PC-9 (cell line): ENCODE measurements around the gene CDCA7. TPM values are rescaled to one million over a fixed set of nuclear protein-coding genes. Genes with fewer than 3 reads are reported as not detected.

Experiments used
- BruUV-seq: library from RNA; stranded (reverse); fragments of 400-500 nt; replicated peaks from 2 replicates; lab custom pipeline; 2021; lab: Mats Ljungman, UMichigan
- CTCF ChIA-PET: fragments of 300-600 bp; sonication (Branson Sonifier 250); formaldehyde crosslinking; loops from one replicate; lab custom pipeline; 2022; ENCODE audit warnings: antibody characterized with exemption; lab: Charles Lee
- POLR2A ChIA-PET: fragments of 300-600 bp; sonication (Branson Sonifier 250); formaldehyde crosslinking; loops from one replicate; lab custom pipeline; 2022; ENCODE audit warnings: antibody characterized with exemption; ENCODE audit not compliant: unreplicated experiment; lab: Charles Lee
- DNase-seq, 2 experiments: peaks; one replicate each; pipeline versions ENCODE4 v3.0.0 to v3.0.0-alpha.2; 2015 to 2022; ENCODE audit warnings: mixed read lengths in 1 of 2
- H2AFZ ChIP-seq: fragments of 200-600 bp; sonication (generic); 2 replicates; pipeline ENCODE4 v1.8.1; 2017; ENCODE audit warnings: antibody characterized with exemption
- H3F3A ChIP-seq: fragments of 200-600 bp; sonication (generic); 2 replicates; pipeline ENCODE4 v1.8.1; 2017; ENCODE audit warnings: antibody characterized with exemption, mild to moderate bottlenecking, low read depth; ENCODE audit not compliant: insufficient read depth
- H3K27ac ChIP-seq: fragments of 200-600 bp; sonication (generic); 2 replicates; pipeline ENCODE4 v1.6.1; 2016; ENCODE audit warnings: mixed run types
- H3K27me3 ChIP-seq: fragments of 200-600 bp; sonication (generic); 2 replicates; pipeline ENCODE4 v1.6.1; 2016; ENCODE audit warnings: low read depth, mixed run types; ENCODE audit not compliant: insufficient read depth
- H3K36me3 ChIP-seq: fragments of 200-600 bp; sonication (generic); 2 replicates; pipeline ENCODE4 v1.6.1; 2016; ENCODE audit warnings: low read depth, mixed run types
- H3K4me1 ChIP-seq: fragments of 200-600 bp; sonication (generic); replicated peaks from 2 replicates; pipeline ENCODE4 v1.6.1; 2016; ENCODE audit warnings: mixed run types; ENCODE audit not compliant: insufficient read depth
- H3K4me2 ChIP-seq: fragments of 200-600 bp; sonication (generic); 2 replicates; pipeline ENCODE4 v1.6.1; 2017; ENCODE audit warnings: mixed run types
- H3K4me3 ChIP-seq: fragments of 200-600 bp; sonication (generic); 2 replicates; pipeline ENCODE4 v1.6.1; 2016; ENCODE audit warnings: mixed run types
- H3K79me2 ChIP-seq: fragments of 200-600 bp; sonication (generic); 2 replicates; pipeline ENCODE4 v1.6.1; 2017; ENCODE audit warnings: low read depth, mixed run types
- H3K9me2 ChIP-seq: fragments of 200-600 bp; sonication (generic); 2 replicates; pipeline ENCODE4 v1.8.1; 2017; ENCODE audit warnings: mild to moderate bottlenecking; ENCODE audit not compliant: insufficient read depth
- H3K9me3 ChIP-seq: fragments of 200-600 bp; sonication (generic); 2 replicates; pipeline ENCODE4 v1.8.1; 2016; ENCODE audit warnings: low read depth; ENCODE audit not compliant: insufficient read depth
- H4K20me1 ChIP-seq: fragments of 200-600 bp; sonication (generic); 2 replicates; pipeline ENCODE4 v1.8.1; 2017; ENCODE audit not compliant: insufficient read depth
- EZH2 ChIP-seq: fragments of 200-600 bp; sonication (generic); IDR thresholded peaks from 2 replicates; pipeline ENCODE4 v1.8.0; 2017; ENCODE audit warnings: antibody characterized with exemption, low read depth
- intact Hi-C: fragments of 100-400 bp; cut with micrococcal nuclease; formaldehyde crosslinking; loops from one replicate; pipeline ENCODE4 v1.10.0; 2022; ENCODE audit not compliant: unreplicated experiment
- total RNA-seq: library from RNA; stranded (reverse); gene quantifications from 2 replicates; pipeline ENCODE4 v1.2.3, GENCODE V29; 2021
- TF ChIP-seq, protein P1 (sequence below): fragments of 200-600 bp; sonication (generic); conservative IDR thresholded peaks from 2 replicates; pipeline ENCODE4 v1.6.1; 2017; ENCODE audit warnings: mixed run types, antibody characterized with exemption, mild to moderate bottlenecking, moderate library complexity

CDCA7 gene
- total RNA-seq, 1 experiment from 2014 or later = 34.2 TPM

DNA sequence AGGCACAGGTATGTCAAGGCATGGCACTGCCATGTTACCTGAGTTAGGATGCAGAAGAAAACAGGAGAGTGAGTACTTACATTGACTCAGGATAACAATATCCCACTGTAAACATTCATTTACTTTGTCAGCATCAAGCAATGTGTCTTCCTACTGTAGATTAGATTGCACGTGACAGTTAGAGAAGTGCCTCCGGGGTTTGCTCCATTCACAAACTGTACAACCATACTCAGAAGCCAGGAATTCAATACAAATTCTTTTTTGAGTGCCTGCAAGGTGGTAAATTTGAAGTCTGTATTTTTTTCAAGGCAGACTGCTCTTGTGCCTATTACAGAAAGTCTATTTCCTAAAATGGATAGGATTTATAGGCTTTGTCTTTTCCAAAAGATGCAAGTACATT lies 34.1 kb downstream of the CDCA7 start:
- no peak for TF ChIP-seq EZH2
- TF ChIP-seq, protein P1, sequence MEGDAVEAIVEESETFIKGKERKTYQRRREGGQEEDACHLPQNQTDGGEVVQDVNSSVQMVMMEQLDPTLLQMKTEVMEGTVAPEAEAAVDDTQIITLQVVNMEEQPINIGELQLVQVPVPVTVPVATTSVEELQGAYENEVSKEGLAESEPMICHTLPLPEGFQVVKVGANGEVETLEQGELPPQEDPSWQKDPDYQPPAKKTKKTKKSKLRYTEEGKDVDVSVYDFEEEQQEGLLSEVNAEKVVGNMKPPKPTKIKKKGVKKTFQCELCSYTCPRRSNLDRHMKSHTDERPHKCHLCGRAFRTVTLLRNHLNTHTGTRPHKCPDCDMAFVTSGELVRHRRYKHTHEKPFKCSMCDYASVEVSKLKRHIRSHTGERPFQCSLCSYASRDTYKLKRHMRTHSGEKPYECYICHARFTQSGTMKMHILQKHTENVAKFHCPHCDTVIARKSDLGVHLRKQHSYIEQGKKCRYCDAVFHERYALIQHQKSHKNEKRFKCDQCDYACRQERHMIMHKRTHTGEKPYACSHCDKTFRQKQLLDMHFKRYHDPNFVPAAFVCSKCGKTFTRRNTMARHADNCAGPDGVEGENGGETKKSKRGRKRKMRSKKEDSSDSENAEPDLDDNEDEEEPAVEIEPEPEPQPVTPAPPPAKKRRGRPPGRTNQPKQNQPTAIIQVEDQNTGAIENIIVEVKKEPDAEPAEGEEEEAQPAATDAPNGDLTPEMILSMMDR = no peak
- no peak overlapping the region for H3K4me2 ChIP-seq
- POLR2A ChIA-PET = no interaction called here
- no peaks in the 10 kb centered on the region for H4K20me1 ChIP-seq
- intact Hi-C loops = no loop called here
- no TSS peak for BruUV-seq
- no peaks in the 10 kb centered on the region for H3K9me3 ChIP-seq
- no peak overlapping the region for H3K27ac ChIP-seq
- no peak for DNase-seq
- no peak overlapping the region for H3K4me3 ChIP-seq
- CTCF ChIA-PET = no interaction called here
- no peaks in the 10 kb centered on the region; the same call in 1 of the 2 replicates for H3F3A ChIP-seq
- no peaks in the 10 kb centered on the region for H3K9me2 ChIP-seq
- H3K36me3 ChIP-seq = no peaks in the 10 kb centered on the region
- no peaks in the 10 kb centered on the region for H3K79me2 ChIP-seq
- H2AFZ ChIP-seq = no peak overlapping the region
- no peaks in the 10 kb centered on the region for H3K4me1 ChIP-seq
- no peaks in the 10 kb centered on the region for H3K27me3 ChIP-seq

DNA sequence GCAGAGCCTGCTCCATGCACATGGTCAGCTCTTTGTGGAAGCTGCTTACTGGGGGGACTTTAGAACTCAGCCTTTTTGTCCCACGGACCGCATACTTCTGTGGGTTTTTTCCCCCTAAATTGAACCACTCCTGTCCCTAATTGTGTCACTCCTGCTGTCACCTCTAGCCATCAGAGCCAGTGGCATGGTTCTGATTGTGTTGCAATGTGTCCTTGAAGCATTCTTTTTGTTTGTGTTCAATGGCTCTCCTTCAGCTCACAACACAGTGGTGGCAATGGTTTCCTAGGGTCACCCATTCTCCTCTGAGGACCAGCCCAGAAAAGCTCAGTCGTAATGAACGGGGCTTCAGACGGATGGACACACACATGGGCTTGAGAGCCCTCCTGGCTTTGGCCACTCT lies 35.4 kb downstream of the CDCA7 start:
- H3K9me3 ChIP-seq = no peaks in the 10 kb centered on the region
- no peak for DNase-seq
- CTCF ChIA-PET = no interaction called here
- H3K9me2 ChIP-seq = no peaks in the 10 kb centered on the region
- no peaks in the 10 kb centered on the region for H4K20me1 ChIP-seq
- no peak overlapping the region for H3K4me3 ChIP-seq
- POLR2A ChIA-PET = no interaction called here
- H3K27ac ChIP-seq = no peak overlapping the region
- H3K36me3 ChIP-seq = no peaks in the 10 kb centered on the region
- no peak for TF ChIP-seq EZH2
- TF ChIP-seq, protein P1 = no peak
- H3K79me2 ChIP-seq = no peaks in the 10 kb centered on the region
- H3F3A ChIP-seq = no peaks in the 10 kb centered on the region
- no peak overlapping the region for H2AFZ ChIP-seq
- no peaks in the 10 kb centered on the region for H3K27me3 ChIP-seq
- intact Hi-C loops = loop anchor here (10.0 kb wide), 1 partner anchor 455 kb away; no protein-coding TSS in a partner anchor
- no TSS peak for BruUV-seq
- no peak overlapping the region for H3K4me2 ChIP-seq
- no peaks in the 10 kb centered on the region for H3K4me1 ChIP-seq

DNA sequence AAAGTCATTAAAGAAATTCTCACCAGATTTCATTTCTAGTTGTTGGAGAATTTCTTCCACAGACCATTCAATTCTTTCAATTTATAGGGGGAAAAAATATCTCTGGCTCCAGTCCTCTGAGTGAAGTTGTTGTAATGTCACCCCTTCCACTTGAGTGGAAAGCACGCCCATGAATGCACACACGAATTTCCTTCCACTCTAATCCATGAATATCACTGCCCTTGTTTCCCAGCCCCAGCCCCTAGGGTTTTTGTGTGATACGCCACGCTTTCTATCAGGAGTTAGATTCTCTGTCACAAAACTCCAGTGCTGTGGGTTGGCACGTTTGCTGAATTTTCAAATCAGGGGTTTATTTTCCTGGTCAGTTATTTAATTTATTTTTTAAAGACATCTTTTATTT lies 38.1 kb downstream of the CDCA7 start:
- Histone ChIP-seq H3K36me3 (no peaks in the 10 kb centered on the region), H3K27me3 (no peaks in the 10 kb centered on the region), H3K79me2 (no peaks in the 10 kb centered on the region), H3K27ac (no peak overlapping the region), H2AFZ (no peak overlapping the region), H4K20me1 (no peaks in the 10 kb centered on the region), H3K4me3 (no peak overlapping the region), H3K4me1 (no peaks in the 10 kb centered on the region), H3K9me2 (no peaks in the 10 kb centered on the region), H3F3A (no peaks in the 10 kb centered on the region), H3K9me3 (no peaks in the 10 kb centered on the region), H3K4me2 (no peak overlapping the region)
- TF ChIP-seq EZH2 = no peak
- TF ChIP-seq, protein P1 = no peak
- no peak for DNase-seq
- intact Hi-C loops = loop anchor here (10.0 kb wide), 1 partner anchor 458 kb away; no protein-coding TSS in a partner anchor
- BruUV-seq = no TSS peak
- ChIA-PET CTCF (no interaction called here), POLR2A (no interaction called here)
